Hepatocyte (in vitro differentiated cells): ENCODE data around the gene NLK.

Experiments used
- EZH2phosphoT487 ChIP-seq: fragments of 200-600 bp; sonication (generic); IDR thresholded peaks from one replicate; pipeline ENCODE4 v1.6.1; 2018; ENCODE audit warnings: antibody characterized with exemption, mild to moderate bottlenecking, low read depth, moderate library complexity; ENCODE audit not compliant: unreplicated experiment, severe bottlenecking
- TF ChIP-seq, protein P1 (sequence below): fragments of 200-600 bp; sonication (generic); IDR thresholded peaks from 2 replicates; pipeline ENCODE4 v1.5.1; 2016; ENCODE audit warnings: antibody characterized with exemption, mild to moderate bottlenecking; ENCODE audit not compliant: poor library complexity

DNA sequence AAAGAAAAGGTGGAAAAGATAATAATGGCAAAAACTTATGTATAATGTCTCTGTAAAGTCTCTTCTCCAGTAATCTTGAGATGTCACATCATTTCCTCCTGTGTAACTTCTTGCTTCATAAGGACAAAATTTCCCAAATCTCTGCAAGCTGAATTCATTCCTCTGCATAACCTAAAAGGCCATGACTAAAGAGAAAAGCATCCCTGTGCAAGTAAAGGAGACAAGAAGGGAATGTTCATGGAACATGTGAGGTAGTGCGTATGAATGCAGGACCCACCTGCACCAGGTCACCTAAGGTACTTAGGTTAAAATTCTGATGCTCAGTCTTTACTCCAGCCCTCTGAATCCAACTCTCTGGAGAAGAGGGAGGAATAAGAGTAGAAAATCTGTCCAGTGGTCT, 46.9 kb upstream of the NLK start:
- TF ChIP-seq, protein P1, sequence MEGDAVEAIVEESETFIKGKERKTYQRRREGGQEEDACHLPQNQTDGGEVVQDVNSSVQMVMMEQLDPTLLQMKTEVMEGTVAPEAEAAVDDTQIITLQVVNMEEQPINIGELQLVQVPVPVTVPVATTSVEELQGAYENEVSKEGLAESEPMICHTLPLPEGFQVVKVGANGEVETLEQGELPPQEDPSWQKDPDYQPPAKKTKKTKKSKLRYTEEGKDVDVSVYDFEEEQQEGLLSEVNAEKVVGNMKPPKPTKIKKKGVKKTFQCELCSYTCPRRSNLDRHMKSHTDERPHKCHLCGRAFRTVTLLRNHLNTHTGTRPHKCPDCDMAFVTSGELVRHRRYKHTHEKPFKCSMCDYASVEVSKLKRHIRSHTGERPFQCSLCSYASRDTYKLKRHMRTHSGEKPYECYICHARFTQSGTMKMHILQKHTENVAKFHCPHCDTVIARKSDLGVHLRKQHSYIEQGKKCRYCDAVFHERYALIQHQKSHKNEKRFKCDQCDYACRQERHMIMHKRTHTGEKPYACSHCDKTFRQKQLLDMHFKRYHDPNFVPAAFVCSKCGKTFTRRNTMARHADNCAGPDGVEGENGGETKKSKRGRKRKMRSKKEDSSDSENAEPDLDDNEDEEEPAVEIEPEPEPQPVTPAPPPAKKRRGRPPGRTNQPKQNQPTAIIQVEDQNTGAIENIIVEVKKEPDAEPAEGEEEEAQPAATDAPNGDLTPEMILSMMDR, result no peak
- TF ChIP-seq EZH2phosphoT487, result no peak
